SKM-1 treated with dmso at 0.1 percent for 144 hours (cell line): ENCODE results near the gene IGLON5.
A peak's percentile ranks its signal among the peaks of the same experiment; 100 is the strongest.

Experiments used
- DNase-seq: peaks from one replicate; lab custom pipeline; 2025; ENCODE audit not compliant: unreplicated experiment; lab: John Stamatoyannopoulos, UW

IGLON5 gene

GRCh38 chr19:51364200-51365106, 53.0 kb downstream of the IGLON5 start:
- DNase-seq, result no peak

DNA sequence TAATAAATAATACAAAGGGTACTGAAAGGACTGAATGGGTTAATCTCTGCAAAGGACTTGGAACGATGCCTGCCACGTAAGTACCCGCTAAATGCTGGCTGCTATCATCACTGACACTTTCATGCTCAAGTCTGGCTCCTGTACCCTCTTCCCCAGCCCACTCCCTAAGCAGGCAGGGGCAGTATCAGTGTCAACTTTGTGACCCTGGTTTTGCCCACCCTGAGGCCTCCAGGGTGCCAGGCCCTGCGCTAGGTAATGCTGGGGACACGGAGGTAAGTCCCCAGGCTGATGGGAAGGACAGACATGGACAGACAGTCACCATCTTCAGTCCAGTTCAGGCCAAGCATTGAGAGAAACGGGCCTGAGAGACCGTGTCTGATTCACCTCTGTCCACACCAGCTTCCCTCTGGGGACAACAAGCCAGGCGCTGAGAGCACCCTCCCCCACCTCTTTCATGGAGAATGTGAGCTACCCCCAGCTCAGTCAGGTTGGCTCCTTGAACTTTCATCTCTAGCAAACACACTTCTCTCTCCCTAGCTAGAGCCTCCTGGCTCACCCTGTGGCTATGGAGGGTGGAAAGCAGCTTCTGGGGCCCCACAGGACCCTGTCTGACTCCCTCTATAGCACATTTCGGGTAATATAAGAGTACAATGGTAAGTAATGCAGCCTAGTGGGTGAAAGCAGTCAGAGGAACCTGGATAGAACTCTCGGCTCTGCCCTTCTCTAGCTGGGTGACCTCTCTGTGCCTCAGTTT, 53.9 kb downstream of the IGLON5 start:
- no peak for DNase-seq

DNA sequence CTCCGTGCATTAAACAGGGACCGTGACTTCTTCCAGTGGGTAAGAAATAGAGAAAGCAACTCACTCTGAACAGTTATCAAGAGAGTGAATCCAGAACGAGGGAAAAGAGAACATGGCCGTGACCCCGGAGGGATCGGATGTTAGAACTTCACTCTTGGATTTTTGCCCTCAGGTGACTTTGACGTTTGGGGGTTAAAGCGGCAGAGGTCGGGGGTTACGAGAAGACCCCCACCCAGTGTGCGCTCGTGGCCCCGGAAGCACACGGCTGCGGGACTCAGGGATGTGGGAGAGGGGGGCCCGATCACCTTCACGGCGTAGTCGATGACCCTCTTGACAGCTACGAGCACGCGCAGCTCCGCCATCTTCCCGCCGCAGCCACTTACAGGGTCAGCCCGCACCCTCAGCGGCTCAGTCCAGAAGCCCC, 54.5 kb downstream of the IGLON5 start, which contains the start of gene ETFB:
ETFB (minus strand) TSS at position 424 of the 424 bp plus-strand sequence; CDS start at position 362, 62 bp downstream.
- DNase-seq, result no peak

DNA sequence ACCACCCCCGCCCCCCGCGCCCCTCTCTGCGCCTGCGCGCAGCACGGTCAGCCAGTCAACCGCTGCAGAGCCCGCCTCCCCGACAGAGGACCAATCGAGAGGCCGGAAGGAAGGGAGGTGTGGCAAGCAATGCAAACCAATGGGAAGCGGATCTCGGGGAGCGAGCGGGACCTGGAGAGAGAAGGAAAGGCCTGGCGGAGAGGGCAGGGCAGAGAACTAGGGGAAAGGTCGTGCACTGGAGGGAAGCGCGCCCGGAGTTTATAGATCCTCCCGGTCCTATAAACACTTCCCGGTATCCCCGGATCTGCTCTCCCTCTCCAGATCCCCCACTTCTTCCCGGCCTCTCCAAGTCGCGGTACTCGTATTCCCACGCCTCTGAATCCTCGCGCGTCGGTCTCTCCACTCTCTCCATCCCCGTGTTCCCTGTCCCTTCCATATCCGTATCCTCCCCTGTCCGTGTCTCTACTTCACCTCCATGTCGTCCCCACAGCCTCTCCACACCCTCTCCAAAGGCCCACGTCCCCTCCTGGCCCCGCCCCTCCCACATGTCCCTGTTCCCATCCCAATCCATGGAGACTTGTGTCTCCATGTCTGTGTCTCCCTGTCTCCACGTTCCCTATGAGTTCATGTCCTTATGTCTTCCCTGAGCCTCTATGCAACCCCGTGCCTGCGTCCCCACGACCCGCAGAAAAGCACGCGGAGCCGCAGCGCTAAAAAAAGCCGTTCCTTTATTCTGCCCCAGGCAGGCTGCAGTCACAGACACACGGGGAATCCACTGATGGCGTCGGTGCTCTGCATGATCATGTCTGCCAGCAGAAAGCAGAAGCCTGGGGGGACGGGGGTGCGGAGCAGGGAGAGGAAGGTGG, 55.2 kb downstream of the IGLON5 start:
- DNase-seq, result peak; percentile 90

- DNase-seq, result no peak
Measured at GRCh38 chr19:51367255-51367564, 55.8 kb downstream of the IGLON5 start.

GRCh38 chr19:51367565-51368365, 56.3 kb downstream of the IGLON5 start:
- DNase-seq, result peak; percentile 85

DNA sequence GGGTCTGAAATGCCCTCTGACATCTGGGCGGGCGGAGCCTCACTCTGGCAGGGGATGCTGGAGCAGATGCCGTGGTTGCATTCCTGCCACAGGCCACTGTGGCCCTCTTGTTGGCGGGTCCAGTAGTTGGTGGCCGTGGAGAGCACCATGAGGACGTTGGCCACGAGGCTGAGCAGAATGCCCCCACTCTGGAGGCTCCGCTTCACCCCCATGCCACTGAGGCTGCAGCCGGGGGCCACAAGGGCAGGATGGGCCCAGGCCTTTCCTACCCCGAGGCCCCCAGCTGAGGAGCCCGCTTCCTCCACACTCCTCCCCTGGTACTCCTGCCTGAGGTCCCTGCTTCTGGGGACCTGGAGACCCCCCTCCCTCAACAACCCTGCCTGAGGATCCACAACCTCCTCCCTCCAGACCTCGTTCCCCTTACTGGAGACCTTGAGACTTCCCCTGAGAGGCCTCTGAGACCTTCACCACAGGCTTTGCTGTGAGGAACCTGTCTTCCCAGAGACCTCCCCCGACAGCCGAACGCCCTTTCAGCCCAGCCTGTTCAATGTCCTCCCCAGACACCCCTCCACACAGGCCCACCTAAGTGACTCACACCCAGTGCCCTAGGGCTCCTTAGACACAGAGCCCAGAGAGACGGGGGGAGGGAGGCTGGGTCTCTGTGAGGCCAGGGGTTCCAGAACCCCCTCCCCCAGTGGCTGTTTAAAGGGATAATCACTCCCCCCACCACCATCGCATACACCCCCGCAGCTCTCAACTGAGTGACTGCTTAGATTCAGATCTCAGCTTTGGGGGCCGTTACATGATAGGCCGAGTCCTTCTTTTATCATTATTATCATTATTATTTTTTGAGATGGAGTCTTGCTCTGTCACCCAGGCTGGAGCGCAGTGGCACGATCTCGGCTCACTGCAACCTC, 57.2 kb downstream of the IGLON5 start, which contains the start of gene CLDND2:
CLDND2 (minus strand) TSS at position 638 of the 917 bp plus-strand sequence; CDS start at position 212, 426 bp downstream.
- DNase-seq, result peak; percentile 25

DNA sequence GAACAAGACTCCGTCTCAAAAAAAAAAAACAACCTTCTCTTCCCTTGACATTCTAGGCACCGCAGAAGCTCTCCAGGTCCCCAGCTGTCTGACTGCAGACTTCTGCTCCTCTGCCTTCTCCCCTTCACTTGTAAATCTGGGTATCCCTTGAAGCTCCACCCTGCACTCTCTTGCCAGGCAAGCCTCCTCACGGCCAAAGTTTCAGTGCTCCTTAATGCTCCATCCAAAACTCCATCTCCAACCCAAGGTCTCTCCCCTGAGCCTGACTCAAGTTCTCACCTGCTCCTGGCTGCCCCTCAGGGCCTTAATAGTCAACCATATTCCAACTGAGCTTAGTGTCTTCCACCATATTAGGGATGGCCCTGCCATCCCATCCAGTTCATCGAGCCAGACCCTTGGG, 58.8 kb downstream of the IGLON5 start:
- no peak for DNase-seq

- DNase-seq, result no peak
Measured at GRCh38 chr19:51371186-51371690, 59.8 kb downstream of the IGLON5 start.

- DNase-seq, result no peak
Measured at GRCh38 chr19:51372021-51372648, 60.7 kb downstream of the IGLON5 start.

GRCh38 chr19:51372649-51373504, 61.4 kb downstream of the IGLON5 start, which contains the start of gene NKG7:
Gene NKG7 (minus strand): TSS chr19:51372654. CDS start chr19:51372535, 119 bp downstream.
- DNase-seq, result peak; percentile 32

- peak; percentile 5 for DNase-seq
Measured at GRCh38 chr19:51375504-51376221, 64.2 kb downstream of the IGLON5 start.

GRCh38 chr19:51377422-51377821, 66.0 kb downstream of the IGLON5 start:
- DNase-seq, result no peak

- no peak for DNase-seq
Measured at GRCh38 chr19:51380379-51380778, 68.9 kb downstream of the IGLON5 start.
